ENCODE results near the gene APBB1.

DNA sequence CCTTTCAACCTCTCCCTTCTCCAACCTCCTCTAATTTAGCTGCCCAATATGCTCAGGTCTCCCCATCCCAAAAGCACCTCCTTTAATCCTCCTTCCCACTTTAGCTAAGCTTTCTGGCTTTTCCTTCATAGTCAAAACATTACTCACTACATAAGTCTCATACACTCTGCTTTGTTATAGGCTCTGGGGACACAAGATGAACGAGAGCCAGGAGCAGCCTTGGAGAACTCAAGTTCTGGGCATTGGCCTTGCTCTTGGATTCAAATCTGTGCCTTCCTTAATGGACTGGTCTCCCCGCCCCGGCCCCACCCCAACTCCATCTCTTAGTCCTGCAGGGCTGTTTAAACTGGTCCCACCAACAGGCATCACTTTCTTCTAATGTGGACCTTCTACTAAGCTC lies 33.3 kb upstream of the APBB1 start:
- TF ChIP-seq, protein P1, sequence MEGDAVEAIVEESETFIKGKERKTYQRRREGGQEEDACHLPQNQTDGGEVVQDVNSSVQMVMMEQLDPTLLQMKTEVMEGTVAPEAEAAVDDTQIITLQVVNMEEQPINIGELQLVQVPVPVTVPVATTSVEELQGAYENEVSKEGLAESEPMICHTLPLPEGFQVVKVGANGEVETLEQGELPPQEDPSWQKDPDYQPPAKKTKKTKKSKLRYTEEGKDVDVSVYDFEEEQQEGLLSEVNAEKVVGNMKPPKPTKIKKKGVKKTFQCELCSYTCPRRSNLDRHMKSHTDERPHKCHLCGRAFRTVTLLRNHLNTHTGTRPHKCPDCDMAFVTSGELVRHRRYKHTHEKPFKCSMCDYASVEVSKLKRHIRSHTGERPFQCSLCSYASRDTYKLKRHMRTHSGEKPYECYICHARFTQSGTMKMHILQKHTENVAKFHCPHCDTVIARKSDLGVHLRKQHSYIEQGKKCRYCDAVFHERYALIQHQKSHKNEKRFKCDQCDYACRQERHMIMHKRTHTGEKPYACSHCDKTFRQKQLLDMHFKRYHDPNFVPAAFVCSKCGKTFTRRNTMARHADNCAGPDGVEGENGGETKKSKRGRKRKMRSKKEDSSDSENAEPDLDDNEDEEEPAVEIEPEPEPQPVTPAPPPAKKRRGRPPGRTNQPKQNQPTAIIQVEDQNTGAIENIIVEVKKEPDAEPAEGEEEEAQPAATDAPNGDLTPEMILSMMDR (IDR thresholded peaks at IDR 0.05): no peak
- TF ChIP-seq EZH2 (IDR thresholded peaks at IDR 0.05; ENCODE audit: borderline replicate concordance, insufficient read depth, low read depth, low read length, poor library complexity, severe bottlenecking): no peak
